ENCODE results near the gene CDH6. TPM values are rescaled to one million over a fixed set of nuclear protein-coding genes. Genes with fewer than 3 reads are reported as not detected.

Gene CDH6
- total RNA-seq, 1 experiment from 2014 or later: 0.12 TPM

DNA sequence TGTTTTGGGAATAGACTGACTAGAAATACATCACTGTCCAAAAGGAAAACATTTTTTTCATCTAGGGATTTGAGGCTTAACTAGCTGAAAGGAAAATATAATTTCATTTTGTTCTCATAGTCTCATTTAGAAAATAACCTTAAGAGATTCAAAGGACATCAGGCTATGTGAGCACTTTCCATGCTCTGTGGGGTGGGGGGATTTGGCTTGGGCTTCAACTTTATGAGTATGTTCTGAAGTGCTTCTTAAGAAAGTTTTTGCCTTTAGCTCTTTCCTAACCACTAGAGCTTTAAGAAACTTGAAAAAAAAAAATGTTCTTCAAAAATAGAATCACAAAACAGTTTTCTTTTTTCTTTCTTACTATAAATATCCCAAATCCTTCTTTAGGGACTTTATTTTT lies 17.6 kb downstream of the CDH6 start:
- Histone ChIP-seq H3K27me3 (ENCODE audit: insufficient read depth, low read length) (no peaks in the 10 kb centered on the region), H4K20me1 (ENCODE audit: insufficient read depth) (no peaks in the 10 kb centered on the region), H3K4me1 (ENCODE audit: control insufficient read depth in 1 of 2, insufficient read depth in 2 of 2, low read length in 2 of 2) (no peaks in the 10 kb centered on the region), H3K4me2 (ENCODE audit: low read length) (no peak overlapping the region), H3K36me3 (ENCODE audit: control insufficient read depth in 1 of 2, insufficient read depth in 2 of 2, low read length in 2 of 2) (no peaks in the 10 kb centered on the region), H2AFZ (ENCODE audit: low read depth, low read length, poor library complexity, severe bottlenecking) (no peak overlapping the region), H3K9me2 (ENCODE audit: insufficient read depth) (no peaks in the 10 kb centered on the region), H3K9ac (ENCODE audit: low read length) (no peak overlapping the region), H3K79me2 (ENCODE audit: insufficient read depth, low read length) (no peaks in the 10 kb centered on the region), H3K27ac (ENCODE audit: low read depth, low read length) (no peak overlapping the region), H3K4me3 (replicated peaks in 1 of 2; ENCODE audit: low read depth in 1 of 2, low read length in 2 of 2) (no peak overlapping the region), H3K9me3 (ENCODE audit: control insufficient read depth in 1 of 2, insufficient read depth in 1 of 2, low read depth in 1 of 2, low read length in 2 of 2) (0 out of 4 replicates have a peak, but pooled peaks cover 0 to 3% of the 10 kb centered on the region in 2 experiments)
- no peak for DNase-seq (ENCODE audit: low read depth, low spot score)
- intact Hi-C loops (cut with micrococcal nuclease): no loop called here
- POLR2A ChIA-PET: no interaction called here
- TF ChIP-seq EZH2 (IDR thresholded peaks at IDR 0.05): no peak
- TF ChIP-seq, protein P1, sequence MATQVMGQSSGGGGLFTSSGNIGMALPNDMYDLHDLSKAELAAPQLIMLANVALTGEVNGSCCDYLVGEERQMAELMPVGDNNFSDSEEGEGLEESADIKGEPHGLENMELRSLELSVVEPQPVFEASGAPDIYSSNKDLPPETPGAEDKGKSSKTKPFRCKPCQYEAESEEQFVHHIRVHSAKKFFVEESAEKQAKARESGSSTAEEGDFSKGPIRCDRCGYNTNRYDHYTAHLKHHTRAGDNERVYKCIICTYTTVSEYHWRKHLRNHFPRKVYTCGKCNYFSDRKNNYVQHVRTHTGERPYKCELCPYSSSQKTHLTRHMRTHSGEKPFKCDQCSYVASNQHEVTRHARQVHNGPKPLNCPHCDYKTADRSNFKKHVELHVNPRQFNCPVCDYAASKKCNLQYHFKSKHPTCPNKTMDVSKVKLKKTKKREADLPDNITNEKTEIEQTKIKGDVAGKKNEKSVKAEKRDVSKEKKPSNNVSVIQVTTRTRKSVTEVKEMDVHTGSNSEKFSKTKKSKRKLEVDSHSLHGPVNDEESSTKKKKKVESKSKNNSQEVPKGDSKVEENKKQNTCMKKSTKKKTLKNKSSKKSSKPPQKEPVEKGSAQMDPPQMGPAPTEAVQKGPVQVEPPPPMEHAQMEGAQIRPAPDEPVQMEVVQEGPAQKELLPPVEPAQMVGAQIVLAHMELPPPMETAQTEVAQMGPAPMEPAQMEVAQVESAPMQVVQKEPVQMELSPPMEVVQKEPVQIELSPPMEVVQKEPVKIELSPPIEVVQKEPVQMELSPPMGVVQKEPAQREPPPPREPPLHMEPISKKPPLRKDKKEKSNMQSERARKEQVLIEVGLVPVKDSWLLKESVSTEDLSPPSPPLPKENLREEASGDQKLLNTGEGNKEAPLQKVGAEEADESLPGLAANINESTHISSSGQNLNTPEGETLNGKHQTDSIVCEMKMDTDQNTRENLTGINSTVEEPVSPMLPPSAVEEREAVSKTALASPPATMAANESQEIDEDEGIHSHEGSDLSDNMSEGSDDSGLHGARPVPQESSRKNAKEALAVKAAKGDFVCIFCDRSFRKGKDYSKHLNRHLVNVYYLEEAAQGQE (IDR thresholded peaks at IDR 0.05; ENCODE audit: low read depth): no peak
- no peak for TF ChIP-seq JUND (IDR thresholded peaks at IDR 0.05)
- TF ChIP-seq ATF3 (IDR thresholded peaks at IDR 0.05): no peak
- TF ChIP-seq CTCF (IDR thresholded peaks at IDR 0.05 in 2 of 3, conservative IDR thresholded peaks at IDR 0.05 in 1 of 3; ENCODE audit: borderline replicate concordance in 1 of 3, insufficient read depth in 1 of 3, low read depth in 2 of 3, low read length in 2 of 3): no peak
- TF ChIP-seq ZFX (IDR thresholded peaks at IDR 0.05): no peak
- no peak for TF ChIP-seq MAX (IDR thresholded peaks at IDR 0.05)
- TF ChIP-seq CEBPB (IDR thresholded peaks at IDR 0.05; ENCODE audit: low read depth): no peak
- no peak for TF ChIP-seq EZH2phosphoT487 (IDR thresholded peaks at IDR 0.05; ENCODE audit: borderline replicate concordance)
- no peak for TF ChIP-seq FOSL1 (IDR thresholded peaks at IDR 0.05; ENCODE audit: low read depth)
- no peak for ATAC-seq
- RAD21 ChIA-PET (ENCODE audit: low non-redundant PET in 1 of 2, low total read pairs in 2 of 2, uncharacterized antibody in 2 of 2, unreplicated experiment in 2 of 2): no interaction called here
- CTCF ChIA-PET: no interaction called here
- no TSS peak for BruUV-seq (replicated peaks)
